ENCODE data around the gene DGKB. TPM values are rescaled to one million over a fixed set of nuclear protein-coding genes. Genes with fewer than 3 reads are reported as not detected.

DGKB gene
- total RNA-seq, 1 experiment from 2014 or later, result not detected

- Mint-ChIP-seq H3K36me3 (ENCODE audit: insufficient read depth, unreplicated experiment) (no peaks in the 10 kb centered on the region), H3K9me3 (ENCODE audit: low read depth, unreplicated experiment) (no peaks in the 10 kb centered on the region), H3K27me3 (ENCODE audit: unreplicated experiment) (no peaks in the 10 kb centered on the region), H3K27ac (ENCODE audit: unreplicated experiment) (no peak overlapping the region), H3K4me3 (ENCODE audit: low read depth, unreplicated experiment) (no peak overlapping the region), H3K4me1 (ENCODE audit: low read depth, unreplicated experiment) (peaks cover 23% of the 10 kb centered on the region)
- CTCF ChIA-PET, result no interaction called here
- intact Hi-C loops (cut with micrococcal nuclease; ENCODE audit: unreplicated experiment), result no loop called here
- no peak for DNase-seq
- BruUV-seq (replicated peaks), result no TSS peak
- no peak for TF ChIP-seq CTCF (IDR thresholded peaks at IDR 0.05; ENCODE audit: unreplicated experiment)
Measured at GRCh38 chr7:14821757-14822480, 80.6 kb downstream of the DGKB start.

GRCh38 chr7:14818871-14819270 lies 83.7 kb downstream of the DGKB start:
- no peak for DNase-seq
- BruUV-seq (replicated peaks), result no TSS peak
- H3K9me3 Mint-ChIP-seq (ENCODE audit: low read depth, unreplicated experiment), result no peaks in the 10 kb centered on the region
- H3K4me3 Mint-ChIP-seq (ENCODE audit: low read depth, unreplicated experiment), result no peak overlapping the region
- intact Hi-C loops (cut with micrococcal nuclease; ENCODE audit: unreplicated experiment), result no loop called here
- H3K27me3 Mint-ChIP-seq (ENCODE audit: unreplicated experiment), result no peaks in the 10 kb centered on the region
- peaks cover 30% of the 10 kb centered on the region for H3K4me1 Mint-ChIP-seq (ENCODE audit: low read depth, unreplicated experiment)
- no peak for TF ChIP-seq CTCF (IDR thresholded peaks at IDR 0.05; ENCODE audit: unreplicated experiment)
- CTCF ChIA-PET, result no interaction called here
- H3K36me3 Mint-ChIP-seq (ENCODE audit: insufficient read depth, unreplicated experiment), result no peaks in the 10 kb centered on the region
- no peak overlapping the region for H3K27ac Mint-ChIP-seq (ENCODE audit: unreplicated experiment)

GRCh38 chr7:14817829-14818614 lies 84.5 kb downstream of the DGKB start:
- no peak for DNase-seq
- no TSS peak for BruUV-seq (replicated peaks)
- Mint-ChIP-seq H3K27ac (ENCODE audit: unreplicated experiment) (no peak overlapping the region), H3K4me3 (ENCODE audit: low read depth, unreplicated experiment) (no peak overlapping the region), H3K9me3 (ENCODE audit: low read depth, unreplicated experiment) (no peaks in the 10 kb centered on the region), H3K4me1 (ENCODE audit: low read depth, unreplicated experiment) (peaks cover 30% of the 10 kb centered on the region), H3K27me3 (ENCODE audit: unreplicated experiment) (no peaks in the 10 kb centered on the region), H3K36me3 (ENCODE audit: insufficient read depth, unreplicated experiment) (no peaks in the 10 kb centered on the region)
- intact Hi-C loops (cut with micrococcal nuclease; ENCODE audit: unreplicated experiment), result no loop called here
- TF ChIP-seq CTCF (IDR thresholded peaks at IDR 0.05; ENCODE audit: unreplicated experiment), result no peak
- CTCF ChIA-PET, result no interaction called here

GRCh38 chr7:14807507-14807906 lies 95.0 kb downstream of the DGKB start:
- no peak overlapping the region for H3K4me3 Mint-ChIP-seq (ENCODE audit: low read depth, unreplicated experiment)
- BruUV-seq (replicated peaks), result no TSS peak
- CTCF ChIA-PET, result no interaction called here

More at GRCh38 chr7:14807507-14807906, 95.0 kb downstream of the DGKB start:
- Mint-ChIP-seq H3K27ac (ENCODE audit: unreplicated experiment) (no peak overlapping the region), H3K4me1 (ENCODE audit: low read depth, unreplicated experiment) (no peaks in the 10 kb centered on the region), H3K27me3 (ENCODE audit: unreplicated experiment) (no peaks in the 10 kb centered on the region), H3K9me3 (ENCODE audit: low read depth, unreplicated experiment) (no peaks in the 10 kb centered on the region), H3K36me3 (ENCODE audit: insufficient read depth, unreplicated experiment) (no peaks in the 10 kb centered on the region)
- TF ChIP-seq CTCF (IDR thresholded peaks at IDR 0.05; ENCODE audit: unreplicated experiment), result no peak
- DNase-seq, result no peak
- intact Hi-C loops (cut with micrococcal nuclease; ENCODE audit: unreplicated experiment), result no loop called here
